ENCODE data around the gene LTBP2. TPM values are rescaled to one million over a fixed set of nuclear protein-coding genes. Genes with fewer than 3 reads are reported as not detected.
"Not testable (repeated sequence)": the region's sequence is repeated elsewhere in the genome, so short reads cannot be mapped to it uniquely, and the experiment has no call there.

LTBP2 gene
- polyA plus RNA-seq, 2 of the 4 experiments (the other 2 are of a cell fraction) = 4.9 to 14.4 TPM

GRCh38 chr14:74456684-74457564 lies 155.1 kb downstream of the LTBP2 start:
- ChIA-PET POLR2A (interaction anchor here (0.8 kb wide), 1 partner anchor 36 kb away, joined by 3 read pairs; the partner anchor contains the start of genes ISCA2 and NPC2), CTCF (interaction anchor here (0.9 to 6.8 kb wide), 5 partner anchors 9 to 97 kb away, joined by 3 to 31 read pairs (median 3); no protein-coding TSS in a partner anchor)
- H3K4me1 ChIP-seq = no peaks in the 10 kb centered on the region
- no peak for TF ChIP-seq PHF8 (IDR thresholded peaks at IDR 0.05; ENCODE audit: borderline replicate concordance, low read depth)
- no peak for TF ChIP-seq GATA3 (IDR thresholded peaks at IDR 0.05; ENCODE audit: borderline replicate concordance)
- no peak for TF ChIP-seq HOXA7 (CRISPR knock-in tag; IDR thresholded peaks at IDR 0.05)
- no peak for TF ChIP-seq CBX8 (IDR thresholded peaks at IDR 0.05)
- no peak for TF ChIP-seq ZC3H11A (IDR thresholded peaks at IDR 0.05)
- TF ChIP-seq FOSL2 (IDR thresholded peaks at IDR 0.05) = no peak
- TF ChIP-seq FOSL2 (CRISPR knock-in tag; IDR thresholded peaks at IDR 0.05) = no peak
- no peak for TF ChIP-seq SREBF2 (IDR thresholded peaks at IDR 0.05)
- no peak for TF ChIP-seq ZSCAN20 (CRISPR knock-in tag; IDR thresholded peaks at IDR 0.05)
- no peak for TF ChIP-seq MYC (IDR thresholded peaks at IDR 0.05; ENCODE audit: borderline replicate concordance, low read length)
- TF ChIP-seq CHD4 (IDR thresholded peaks at IDR 0.05; ENCODE audit: borderline replicate concordance) = no peak
- FAIRE-seq = no peak
- ATAC-seq = no peak
- H3K4me2 ChIP-seq = no peak overlapping the region
- no peak for DNase-seq (ENCODE audit: low read depth in 1 of 2, low spot score in 1 of 2)
- WGBS (ENCODE audit: missing lambda C conversion rate) = 52% methylated on average over 17 of the region's 17 CpGs
- no peak overlapping the region for H3K4me3 ChIP-seq
- no peaks in the 10 kb centered on the region for H3K9me3 ChIP-seq
- H3K27ac ChIP-seq = no peak overlapping the region

- not testable (repeated sequence) for H3K9me3 ChIP-seq; ATAC-seq; DNase-seq (ENCODE audit: low read depth in 1 of 2, low spot score in 1 of 2); H3K4me2 ChIP-seq; H3K4me1 ChIP-seq; H3K4me3 ChIP-seq; H3K27ac ChIP-seq; FAIRE-seq
- CTCF ChIA-PET = interaction anchor here (1.0 kb wide), 1 partner anchor 24 kb away, joined by 3 read pairs; no protein-coding TSS in a partner anchor
- 29% methylated on average over 5 of the region's 5 CpGs for WGBS (ENCODE audit: missing lambda C conversion rate)
- POLR2A ChIA-PET = interaction anchor here (0.5 kb wide), 1 partner anchor 16 kb away, joined by 5 read pairs; no protein-coding TSS in a partner anchor
Observed at GRCh38 chr14:74454397-74454796, 157.6 kb downstream of the LTBP2 start.

Other genes with a start within 250 kb of the LTBP2 start
- not detected in 2 replicates for gene SYNDIG1L, start 186.0 kb downstream of the LTBP2 start, polyA plus RNA-seq (2011; rRNA removed)
- gene SYNDIG1L, start 186.0 kb downstream of the LTBP2 start, polyA plus RNA-seq (2017; fragmentation: RNase III; extraction: RNeasy Plus Mini Kit Qiagen cat#74134 plus additional on column Dnase treatment) = not detected in 3 replicates
- gene NPC2, start 118.9 kb downstream of the LTBP2 start, polyA plus RNA-seq (2011; rRNA removed) = 97.7 and 124 TPM in 2 replicates
- gene NPC2, start 118.9 kb downstream of the LTBP2 start, polyA plus RNA-seq (2017; fragmentation: RNase III; extraction: RNeasy Plus Mini Kit Qiagen cat#74134 plus additional on column Dnase treatment) = 345 to 465 TPM (median 457 TPM) in 3 replicates
- gene ISCA2, start 118.5 kb downstream of the LTBP2 start, polyA plus RNA-seq (2011; rRNA removed) = 38.8 and 49.3 TPM in 2 replicates
- 41.3 to 48.8 TPM (median 45.8 TPM) in 3 replicates for gene ISCA2, start 118.5 kb downstream of the LTBP2 start, polyA plus RNA-seq (2017; fragmentation: RNase III; extraction: RNeasy Plus Mini Kit Qiagen cat#74134 plus additional on column Dnase treatment)
- 48.6 and 59.5 TPM in 2 replicates for gene AREL1, start 100.8 kb upstream of the LTBP2 start, polyA plus RNA-seq (2011; rRNA removed)
- 26.4 to 27.5 TPM (median 26.5 TPM) in 3 replicates for gene AREL1, start 100.8 kb upstream of the LTBP2 start, polyA plus RNA-seq (2017; fragmentation: RNase III; extraction: RNeasy Plus Mini Kit Qiagen cat#74134 plus additional on column Dnase treatment)
- 96.1 and 97.2 TPM in 2 replicates for gene FCF1, start 100.9 kb upstream of the LTBP2 start, polyA plus RNA-seq (2011; rRNA removed)
- 80.1 to 93.7 TPM (median 86.3 TPM) in 3 replicates for gene FCF1, start 100.9 kb upstream of the LTBP2 start, polyA plus RNA-seq (2017; fragmentation: RNase III; extraction: RNeasy Plus Mini Kit Qiagen cat#74134 plus additional on column Dnase treatment)
- 20.3 and 25.3 TPM in 2 replicates for gene YLPM1, start 151.1 kb upstream of the LTBP2 start, polyA plus RNA-seq (2011; rRNA removed)
- gene YLPM1, start 151.1 kb upstream of the LTBP2 start, polyA plus RNA-seq (2017; fragmentation: RNase III; extraction: RNeasy Plus Mini Kit Qiagen cat#74134 plus additional on column Dnase treatment) = 37.8 to 39.1 TPM (median 37.9 TPM) in 3 replicates